ENCODE data around the gene PHOX2A.
"Not testable (repeated sequence)": the region's sequence is repeated elsewhere in the genome, so short reads cannot be mapped to it uniquely, and the experiment has no call there.

The PHOX2A gene

GRCh38 chr11:72216638-72217037 lies 27.3 kb downstream of the PHOX2A start, which contains the start of gene FOLR2 (continued):
- TF ChIP-seq, protein P1, sequence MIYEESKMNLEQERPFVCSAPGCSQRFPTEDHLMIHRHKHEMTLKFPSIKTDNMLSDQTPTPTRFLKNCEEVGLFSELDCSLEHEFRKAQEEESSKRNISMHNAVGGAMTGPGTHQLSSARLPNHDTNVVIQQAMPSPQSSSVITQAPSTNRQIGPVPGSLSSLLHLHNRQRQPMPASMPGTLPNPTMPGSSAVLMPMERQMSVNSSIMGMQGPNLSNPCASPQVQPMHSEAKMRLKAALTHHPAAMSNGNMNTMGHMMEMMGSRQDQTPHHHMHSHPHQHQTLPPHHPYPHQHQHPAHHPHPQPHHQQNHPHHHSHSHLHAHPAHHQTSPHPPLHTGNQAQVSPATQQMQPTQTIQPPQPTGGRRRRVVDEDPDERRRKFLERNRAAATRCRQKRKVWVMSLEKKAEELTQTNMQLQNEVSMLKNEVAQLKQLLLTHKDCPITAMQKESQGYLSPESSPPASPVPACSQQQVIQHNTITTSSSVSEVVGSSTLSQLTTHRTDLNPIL (CRISPR knock-in tag; IDR thresholded peaks at IDR 0.05; ENCODE audit: low read depth): no peak

- ATAC-seq: no peak
- TF ChIP-seq ZFP30 (CRISPR knock-in tag; IDR thresholded peaks at IDR 0.05) (no peak), TOX (CRISPR knock-in tag; IDR thresholded peaks at IDR 0.05; ENCODE audit: borderline replicate concordance) (no peak), ZNF8 (CRISPR knock-in tag; IDR thresholded peaks at IDR 0.05) (no peak), CSDC2 (CRISPR knock-in tag; IDR thresholded peaks at IDR 0.05) (no peak), ZNF565 (CRISPR knock-in tag; conservative IDR thresholded peaks at IDR 0.05; ENCODE audit: low read depth) (no peak), GLIS3 (CRISPR knock-in tag; IDR thresholded peaks at IDR 0.05) (no peak), ZNF70 (CRISPR knock-in tag; IDR thresholded peaks at IDR 0.05) (no peak)
- TF ChIP-seq, protein P1 (CRISPR knock-in tag; IDR thresholded peaks at IDR 0.05; ENCODE audit: low read depth): no peak
- TF ChIP-seq, protein P2, sequence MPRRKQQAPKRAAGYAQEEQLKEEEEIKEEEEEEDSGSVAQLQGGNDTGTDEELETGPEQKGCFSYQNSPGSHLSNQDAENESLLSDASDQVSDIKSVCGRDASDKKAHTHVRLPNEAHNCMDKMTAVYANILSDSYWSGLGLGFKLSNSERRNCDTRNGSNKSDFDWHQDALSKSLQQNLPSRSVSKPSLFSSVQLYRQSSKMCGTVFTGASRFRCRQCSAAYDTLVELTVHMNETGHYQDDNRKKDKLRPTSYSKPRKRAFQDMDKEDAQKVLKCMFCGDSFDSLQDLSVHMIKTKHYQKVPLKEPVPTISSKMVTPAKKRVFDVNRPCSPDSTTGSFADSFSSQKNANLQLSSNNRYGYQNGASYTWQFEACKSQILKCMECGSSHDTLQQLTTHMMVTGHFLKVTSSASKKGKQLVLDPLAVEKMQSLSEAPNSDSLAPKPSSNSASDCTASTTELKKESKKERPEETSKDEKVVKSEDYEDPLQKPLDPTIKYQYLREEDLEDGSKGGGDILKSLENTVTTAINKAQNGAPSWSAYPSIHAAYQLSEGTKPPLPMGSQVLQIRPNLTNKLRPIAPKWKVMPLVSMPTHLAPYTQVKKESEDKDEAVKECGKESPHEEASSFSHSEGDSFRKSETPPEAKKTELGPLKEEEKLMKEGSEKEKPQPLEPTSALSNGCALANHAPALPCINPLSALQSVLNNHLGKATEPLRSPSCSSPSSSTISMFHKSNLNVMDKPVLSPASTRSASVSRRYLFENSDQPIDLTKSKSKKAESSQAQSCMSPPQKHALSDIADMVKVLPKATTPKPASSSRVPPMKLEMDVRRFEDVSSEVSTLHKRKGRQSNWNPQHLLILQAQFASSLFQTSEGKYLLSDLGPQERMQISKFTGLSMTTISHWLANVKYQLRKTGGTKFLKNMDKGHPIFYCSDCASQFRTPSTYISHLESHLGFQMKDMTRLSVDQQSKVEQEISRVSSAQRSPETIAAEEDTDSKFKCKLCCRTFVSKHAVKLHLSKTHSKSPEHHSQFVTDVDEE (CRISPR knock-in tag; IDR thresholded peaks at IDR 0.05): no peak
Observed at GRCh38 chr11:72209101-72209500, 34.9 kb downstream of the PHOX2A start.

DNA sequence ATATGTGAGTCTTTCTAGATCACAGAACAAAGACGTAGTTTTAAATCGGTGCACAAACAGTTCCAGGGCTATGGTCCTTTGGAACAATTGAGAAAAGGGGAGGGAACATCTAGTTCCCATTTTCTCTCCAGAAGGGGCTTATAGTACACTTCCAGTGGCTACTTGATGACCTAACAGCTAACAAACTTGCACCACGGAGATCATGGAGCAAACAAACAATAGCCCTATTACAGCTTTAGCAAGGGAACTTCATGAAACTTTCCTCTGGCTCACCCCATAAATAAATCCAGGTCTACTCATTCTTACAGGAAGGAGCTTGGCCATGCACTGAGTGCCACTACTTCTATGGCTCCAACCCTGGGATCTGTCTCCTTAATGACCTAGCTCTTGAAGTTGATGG lies 35.7 kb downstream of the PHOX2A start:
- TF ChIP-seq GLIS3 (CRISPR knock-in tag; IDR thresholded peaks at IDR 0.05) (no peak), RARB (CRISPR knock-in tag; IDR thresholded peaks at IDR 0.05) (no peak), ZFP3 (CRISPR knock-in tag; IDR thresholded peaks at IDR 0.05) (no peak), ZNF70 (CRISPR knock-in tag; IDR thresholded peaks at IDR 0.05) (no peak), ARNTL (CRISPR knock-in tag; IDR thresholded peaks at IDR 0.05; ENCODE audit: borderline replicate concordance, low read depth) (no peak), ZNF8 (CRISPR knock-in tag; IDR thresholded peaks at IDR 0.05) (no peak)
- TF ChIP-seq, protein P1 (CRISPR knock-in tag; IDR thresholded peaks at IDR 0.05; ENCODE audit: low read depth): no peak
- TF ChIP-seq, protein P2 (CRISPR knock-in tag; IDR thresholded peaks at IDR 0.05): no peak
- ATAC-seq: no peak

DNA sequence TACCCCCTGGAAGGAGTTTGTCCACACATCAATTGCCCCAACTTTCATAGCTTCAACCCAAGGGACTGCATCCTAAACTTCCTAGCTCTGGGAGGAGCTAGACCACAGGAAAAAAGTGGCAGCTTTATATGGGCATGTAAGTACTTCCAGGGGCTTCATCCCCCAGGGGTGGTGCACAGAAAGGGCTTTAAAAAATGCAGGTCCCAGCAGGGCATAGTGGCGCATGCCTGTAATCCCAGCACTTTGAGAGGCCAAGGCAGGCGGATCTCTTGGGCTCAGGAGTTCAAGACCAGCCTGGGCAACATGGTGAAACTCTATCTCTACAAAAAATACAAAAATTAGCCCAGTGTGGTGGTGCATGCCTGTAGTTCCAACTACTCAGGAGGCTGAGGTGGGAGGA lies 37.2 kb downstream of the PHOX2A start:
- ATAC-seq: not testable (repeated sequence)

DNA sequence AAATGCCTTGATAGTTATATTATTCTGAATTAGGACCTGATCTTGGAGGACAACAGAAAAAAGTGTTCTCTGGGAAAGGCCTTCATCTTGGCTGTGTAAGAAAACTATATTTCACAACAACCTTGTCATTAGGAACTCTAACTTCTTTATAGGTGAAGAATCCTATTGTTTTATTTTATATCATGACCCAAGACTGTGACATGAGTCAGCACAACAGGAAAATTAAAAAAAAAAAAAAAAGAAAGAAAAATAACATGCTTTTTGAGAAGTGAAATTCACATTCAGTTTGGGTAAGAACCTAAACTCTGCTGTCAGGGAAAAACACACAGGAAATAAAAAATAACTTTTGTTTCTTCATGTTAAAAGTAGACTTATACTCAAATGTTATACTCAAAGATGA lies 39.1 kb downstream of the PHOX2A start:
- ATAC-seq: no peak
- TF ChIP-seq GLIS3 (CRISPR knock-in tag; IDR thresholded peaks at IDR 0.05) (no peak), ZFP30 (CRISPR knock-in tag; IDR thresholded peaks at IDR 0.05) (no peak), PPARA (CRISPR knock-in tag; IDR thresholded peaks at IDR 0.05; ENCODE audit: borderline replicate concordance) (no peak)
- TF ChIP-seq, protein P2 (CRISPR knock-in tag; IDR thresholded peaks at IDR 0.05): no peak

Measured in SK-N-SH treated with all-trans-retinoic acid at 6 μM for 48 hours (cell line).